Karpas-422 (cell line): ENCODE data around the gene AFF1. TPM values are rescaled to one million over a fixed set of nuclear protein-coding genes. Genes with fewer than 3 reads are reported as not detected.
"Not testable (repeated sequence)": the region's sequence is repeated elsewhere in the genome, so short reads cannot be mapped to it uniquely, and the experiment has no call there.

Experiments used
- DNase-seq: peaks from one replicate; pipeline ENCODE4 v3.0.0-alpha.2; 2015
- H2AFZ ChIP-seq: fragments of 200-600 bp; sonication (generic); 2 replicates; pipeline ENCODE4 v1.6.1; 2014; ENCODE audit warnings: antibody characterized with exemption, low read length, mixed read lengths
- H3K27ac ChIP-seq: fragments of 200-600 bp; sonication (generic); 2 replicates; pipeline ENCODE4 v1.5.1; 2014; ENCODE audit warnings: mild to moderate bottlenecking, low read length, moderate library complexity
- H3K27me3 ChIP-seq: fragments of 200-600 bp; sonication (generic); 2 replicates; pipeline ENCODE4 v1.6.1; 2014; ENCODE audit warnings: low read length, mixed read lengths
- H3K36me3 ChIP-seq: fragments of 200-600 bp; sonication (generic); 2 replicates; pipeline ENCODE4 v1.6.1; 2014; ENCODE audit warnings: low read length, mixed read lengths; ENCODE audit not compliant: insufficient read depth
- H3K4me1 ChIP-seq: fragments of 200-600 bp; sonication (generic); 2 replicates; pipeline ENCODE4 v1.6.1; 2014; ENCODE audit warnings: mild to moderate bottlenecking, low read length, mixed read lengths
- H3K4me2 ChIP-seq: fragments of 200-600 bp; sonication (generic); 2 replicates; pipeline ENCODE4 v1.6.1; 2014; ENCODE audit warnings: low read length, low read depth, mild to moderate bottlenecking; ENCODE audit not compliant: poor library complexity, severe bottlenecking
- H3K4me3 ChIP-seq: fragments of 200-600 bp; sonication (generic); 2 replicates; pipeline ENCODE4 v1.5.1; 2014; ENCODE audit warnings: mild to moderate bottlenecking, antibody characterized with exemption, low read length, mixed read lengths
- H3K79me2 ChIP-seq: fragments of 200-600 bp; sonication (generic); 2 replicates; pipeline ENCODE4 v1.6.1; 2014; ENCODE audit warnings: mild to moderate bottlenecking, low read length, mixed read lengths
- H3K9ac ChIP-seq: fragments of 200-600 bp; sonication (generic); 2 replicates; pipeline ENCODE4 v1.6.0; 2014; ENCODE audit warnings: low read length
- H3K9me2 ChIP-seq: fragments of 200-600 bp; sonication (generic), shearing (Covaris generic); replicated peaks from 2 replicates; pipeline ENCODE4 v1.6.0; 2014; ENCODE audit warnings: mild to moderate bottlenecking, low read length, moderate library complexity; ENCODE audit not compliant: insufficient read depth
- H3K9me3 ChIP-seq: fragments of 300-700, 200-600 bp; sonication (generic); 2 replicates; pipeline ENCODE4 v1.6.1; 2014; ENCODE audit warnings: low read length, mixed read lengths
- H4K20me1 ChIP-seq: fragments of 200-600 bp; sonication (generic); 2 replicates; pipeline ENCODE4 v1.6.1; 2014; ENCODE audit warnings: mild to moderate bottlenecking, antibody characterized with exemption, low read length, low read depth; ENCODE audit not compliant: insufficient read depth
- total RNA-seq: library from RNA; depleted of rRNA; stranded (reverse); fragments of >200 nt; shearing (Covaris generic); gene quantifications from 2 replicates; pipeline ENCODE4 v1.2.3, GENCODE V29; 2014; ENCODE audit warnings: low replicate concordance

The AFF1 gene
- total RNA-seq, 1 experiment from 2014 or later: 6.6 TPM

GRCh38 chr4:87031920-87032319 lies 97.1 kb downstream of the AFF1 start:
- no peaks in the 10 kb centered on the region for H3K9me3 ChIP-seq
- no peak overlapping the region for H3K4me3 ChIP-seq
- H3K4me2 ChIP-seq: no peak overlapping the region
- no peaks in the 10 kb centered on the region for H3K79me2 ChIP-seq
- no peak overlapping the region for H3K27ac ChIP-seq
- no peak overlapping the region for H3K9ac ChIP-seq
- H3K36me3 ChIP-seq: no peaks in the 10 kb centered on the region
- peaks cover 9% of the 10 kb centered on the region for H3K4me1 ChIP-seq
- DNase-seq: no peak
- H2AFZ ChIP-seq: no peak overlapping the region
- H3K9me2 ChIP-seq: no peaks in the 10 kb centered on the region
- H4K20me1 ChIP-seq: peaks cover 17% of the 10 kb centered on the region
- H3K27me3 ChIP-seq: no peaks in the 10 kb centered on the region

GRCh38 chr4:87032884-87033533 lies 98.2 kb downstream of the AFF1 start:
- Histone ChIP-seq H3K36me3 (no peaks in the 10 kb centered on the region), H3K4me1 (peaks cover 6% of the 10 kb centered on the region), H2AFZ (no peak overlapping the region), H3K4me2 (no peak overlapping the region), H3K79me2 (no peaks in the 10 kb centered on the region), H3K27me3 (no peaks in the 10 kb centered on the region), H3K9me2 (no peaks in the 10 kb centered on the region), H4K20me1 (peaks cover 19% of the 10 kb centered on the region), H3K27ac (no peak overlapping the region), H3K4me3 (no peak overlapping the region), H3K9ac (no peak overlapping the region), H3K9me3 (no peaks in the 10 kb centered on the region)
- no peak for DNase-seq

- no peak overlapping the region for H3K4me2 ChIP-seq
- no peaks in the 10 kb centered on the region for H3K36me3 ChIP-seq
- no peak overlapping the region for H3K27ac ChIP-seq
- H3K9me3 ChIP-seq: no peaks in the 10 kb centered on the region
- no peaks in the 10 kb centered on the region for H3K9me2 ChIP-seq
- peaks cover 9% of the 10 kb centered on the region for H3K4me1 ChIP-seq
- H3K79me2 ChIP-seq: no peaks in the 10 kb centered on the region
- H3K4me3 ChIP-seq: no peak overlapping the region
- no peak for DNase-seq
- H2AFZ ChIP-seq: no peak overlapping the region
- H3K9ac ChIP-seq: no peak overlapping the region
- no peaks in the 10 kb centered on the region for H3K27me3 ChIP-seq
- H4K20me1 ChIP-seq: peaks cover 19% of the 10 kb centered on the region; the same call in 1 of the 2 replicates
These were observed 99.1 kb downstream of the AFF1 start for GRCh38 chr4:87033902-87034301.

- no peaks in the 10 kb centered on the region for H3K79me2 ChIP-seq
- no peak overlapping the region for H3K4me3 ChIP-seq
- peaks cover 9% of the 10 kb centered on the region for H3K4me1 ChIP-seq
- DNase-seq: no peak
- H4K20me1 ChIP-seq: peaks cover 20% of the 10 kb centered on the region; the same call in 1 of the 2 replicates
- H3K9me3 ChIP-seq: no peaks in the 10 kb centered on the region
- H3K36me3 ChIP-seq: no peaks in the 10 kb centered on the region
- no peaks in the 10 kb centered on the region for H3K9me2 ChIP-seq
- no peak overlapping the region for H3K9ac ChIP-seq
- H3K27ac ChIP-seq: no peak overlapping the region
- no peaks in the 10 kb centered on the region for H3K27me3 ChIP-seq
- no peak overlapping the region for H3K4me2 ChIP-seq
- no peak overlapping the region for H2AFZ ChIP-seq
These were observed 99.7 kb downstream of the AFF1 start for GRCh38 chr4:87034527-87034926.

- no peak overlapping the region for H3K27ac ChIP-seq
- H3K79me2 ChIP-seq: no peaks in the 10 kb centered on the region
- peaks cover 20% of the 10 kb centered on the region; the same call in 1 of the 2 replicates for H4K20me1 ChIP-seq
- H3K27me3 ChIP-seq: no peaks in the 10 kb centered on the region
- peaks cover 9% of the 10 kb centered on the region for H3K4me1 ChIP-seq
- H3K36me3 ChIP-seq: no peaks in the 10 kb centered on the region
- no peak for DNase-seq
- H2AFZ ChIP-seq: no peak overlapping the region
- H3K9me2 ChIP-seq: no peaks in the 10 kb centered on the region
- H3K9me3 ChIP-seq: no peaks in the 10 kb centered on the region
- H3K4me2 ChIP-seq: no peak overlapping the region
- H3K9ac ChIP-seq: no peak overlapping the region
- H3K4me3 ChIP-seq: no peak overlapping the region
These were observed 101.2 kb downstream of the AFF1 start for GRCh38 chr4:87035881-87036509.

- no peak for DNase-seq
- Histone ChIP-seq H3K27me3 (no peaks in the 10 kb centered on the region), H3K9me3 (no peaks in the 10 kb centered on the region), H3K9ac (no peak overlapping the region), H3K9me2 (no peaks in the 10 kb centered on the region), H3K4me3 (no peak overlapping the region), H2AFZ (no peak overlapping the region), H3K27ac (no peak overlapping the region), H3K36me3 (no peaks in the 10 kb centered on the region), H3K4me2 (no peak overlapping the region), H3K4me1 (peaks cover 9% of the 10 kb centered on the region), H4K20me1 (peaks cover 20% of the 10 kb centered on the region; the same call in 1 of the 2 replicates), H3K79me2 (no peaks in the 10 kb centered on the region)
These were observed 101.9 kb downstream of the AFF1 start for GRCh38 chr4:87036713-87037112.

- not testable (repeated sequence) for H3K9me3 ChIP-seq, DNase-seq, H2AFZ ChIP-seq, H3K4me3 ChIP-seq, H3K27me3 ChIP-seq, H3K9me2 ChIP-seq, H3K36me3 ChIP-seq, H3K4me1 ChIP-seq, H3K4me2 ChIP-seq, H3K79me2 ChIP-seq, H3K9ac ChIP-seq, H3K27ac ChIP-seq
- H4K20me1 ChIP-seq: peaks cover 20% of the 10 kb centered on the region; the same call in 1 of the 2 replicates
These were observed 102.4 kb downstream of the AFF1 start for GRCh38 chr4:87037171-87037570.

- H4K20me1 ChIP-seq: peaks cover 23% of the 10 kb centered on the region
- H3K4me2 ChIP-seq: no peak overlapping the region
- H3K4me1 ChIP-seq: peaks cover 9% of the 10 kb centered on the region
These were observed 103.0 kb downstream of the AFF1 start for GRCh38 chr4:87037671-87038334.

More at GRCh38 chr4:87037671-87038334, 103.0 kb downstream of the AFF1 start:
- DNase-seq: no peak
- Histone ChIP-seq H3K4me3 (no peak overlapping the region), H3K9me2 (no peaks in the 10 kb centered on the region), H3K79me2 (no peaks in the 10 kb centered on the region), H2AFZ (no peak overlapping the region), H3K27me3 (0 out of 2 replicates have a peak, but pooled peaks cover 3% of the 10 kb centered on the region), H3K36me3 (no peaks in the 10 kb centered on the region), H3K9ac (no peak overlapping the region), H3K27ac (no peak overlapping the region), H3K9me3 (no peaks in the 10 kb centered on the region)
